Hindlimb muscle (tissue), 1 donor: ENCODE results near the gene RASSF4. TPM values are rescaled to one million over a fixed set of nuclear protein-coding genes. Genes with fewer than 3 reads are reported as not detected.
A peak's percentile ranks its signal among the peaks of the same experiment; 100 is the strongest.

Experiments
- DNase-seq: peaks from one replicate; pipeline ENCODE4 v3.0.0-alpha.2; 2013
- polyA plus RNA-seq: library from polyadenylated mRNA; unstranded; fragments of 120-200 nt; gene quantifications from one replicate; pipeline ENCODE4 v1.2.1, GENCODE V29; 2013; ENCODE audit not compliant: insufficient read length

RASSF4 gene
- polyA plus RNA-seq, 1 donor: 68.2 TPM

- DNase-seq: no peak
Measured at GRCh38 chr10:44976352-44977198, 17.0 kb downstream of the RASSF4 start.

GRCh38 chr10:44977287-44978212 lies 17.9 kb downstream of the RASSF4 start:
- DNase-seq: no peak

- no peak for DNase-seq
Measured at GRCh38 chr10:44978213-44978569, 18.6 kb downstream of the RASSF4 start.

GRCh38 chr10:44978570-44979280 lies 19.1 kb downstream of the RASSF4 start, which contains the start of gene DEPP1:
Gene DEPP1 (minus strand): TSS chr10:44978809. CDS start chr10:44978030, 779 bp downstream.
- DNase-seq: peak; percentile 79

- DNase-seq: no peak
Measured at GRCh38 chr10:44979281-44980191, 19.9 kb downstream of the RASSF4 start.

- DNase-seq: no peak
Measured at GRCh38 chr10:44980309-44981171, 20.9 kb downstream of the RASSF4 start.

- no peak for DNase-seq
Measured at GRCh38 chr10:44981172-44982113, 21.8 kb downstream of the RASSF4 start.

GRCh38 chr10:44982114-44982460 lies 22.5 kb downstream of the RASSF4 start:
- no peak for DNase-seq

GRCh38 chr10:44982496-44982895 lies 22.9 kb downstream of the RASSF4 start:
- DNase-seq: no peak

GRCh38 chr10:44983066-44983894 lies 23.7 kb downstream of the RASSF4 start:
- no peak for DNase-seq

GRCh38 chr10:44983895-44984278 lies 24.3 kb downstream of the RASSF4 start:
- no peak for DNase-seq

GRCh38 chr10:44984671-44985101 lies 25.1 kb downstream of the RASSF4 start:
- no peak for DNase-seq

GRCh38 chr10:44985175-44985681 lies 25.6 kb downstream of the RASSF4 start:
- DNase-seq: no peak

- no peak for DNase-seq
Measured at GRCh38 chr10:44986179-44986578, 26.6 kb downstream of the RASSF4 start.

GRCh38 chr10:44986670-44987069 lies 27.1 kb downstream of the RASSF4 start:
- DNase-seq: no peak

- no peak for DNase-seq
Measured at GRCh38 chr10:44988957-44989585, 29.5 kb downstream of the RASSF4 start.

GRCh38 chr10:44989597-44990301 lies 30.1 kb downstream of the RASSF4 start:
- DNase-seq: no peak
